NB4 (cell line): ENCODE measurements around the gene CSMD2.

Source experiments
- TF ChIP-seq, protein P1 (sequence below): IDR thresholded peaks from one replicate; pipeline ENCODE4 v1.5.1; 2012; ENCODE audit warnings: low read depth, low read length
- TF ChIP-seq, protein P2 (sequence below): IDR thresholded peaks from 2 replicates; pipeline ENCODE4 v1.6.1; 2011; ENCODE audit warnings: low read depth, low read length

DNA sequence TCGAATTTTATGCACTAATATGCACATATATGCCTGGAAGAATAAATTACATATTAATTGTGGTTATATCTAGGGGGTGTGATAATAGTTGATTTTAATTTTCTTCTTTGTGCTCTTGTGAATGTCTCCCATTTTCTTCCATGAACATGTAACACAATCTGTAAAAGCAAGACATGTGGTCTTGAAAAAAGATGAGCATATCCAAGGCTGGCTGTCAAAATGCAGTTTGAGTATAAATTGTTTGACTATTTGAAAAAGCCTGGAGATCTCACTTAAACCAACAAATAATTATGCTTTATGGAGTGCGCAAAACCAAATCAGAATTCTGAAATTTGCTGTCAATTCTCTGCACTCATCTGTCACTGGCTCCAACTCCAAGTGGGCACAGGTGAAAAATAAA, 157.3 kb downstream of the CSMD2 start:
- TF ChIP-seq, protein P1, sequence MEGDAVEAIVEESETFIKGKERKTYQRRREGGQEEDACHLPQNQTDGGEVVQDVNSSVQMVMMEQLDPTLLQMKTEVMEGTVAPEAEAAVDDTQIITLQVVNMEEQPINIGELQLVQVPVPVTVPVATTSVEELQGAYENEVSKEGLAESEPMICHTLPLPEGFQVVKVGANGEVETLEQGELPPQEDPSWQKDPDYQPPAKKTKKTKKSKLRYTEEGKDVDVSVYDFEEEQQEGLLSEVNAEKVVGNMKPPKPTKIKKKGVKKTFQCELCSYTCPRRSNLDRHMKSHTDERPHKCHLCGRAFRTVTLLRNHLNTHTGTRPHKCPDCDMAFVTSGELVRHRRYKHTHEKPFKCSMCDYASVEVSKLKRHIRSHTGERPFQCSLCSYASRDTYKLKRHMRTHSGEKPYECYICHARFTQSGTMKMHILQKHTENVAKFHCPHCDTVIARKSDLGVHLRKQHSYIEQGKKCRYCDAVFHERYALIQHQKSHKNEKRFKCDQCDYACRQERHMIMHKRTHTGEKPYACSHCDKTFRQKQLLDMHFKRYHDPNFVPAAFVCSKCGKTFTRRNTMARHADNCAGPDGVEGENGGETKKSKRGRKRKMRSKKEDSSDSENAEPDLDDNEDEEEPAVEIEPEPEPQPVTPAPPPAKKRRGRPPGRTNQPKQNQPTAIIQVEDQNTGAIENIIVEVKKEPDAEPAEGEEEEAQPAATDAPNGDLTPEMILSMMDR: no peak
- TF ChIP-seq, protein P2, sequence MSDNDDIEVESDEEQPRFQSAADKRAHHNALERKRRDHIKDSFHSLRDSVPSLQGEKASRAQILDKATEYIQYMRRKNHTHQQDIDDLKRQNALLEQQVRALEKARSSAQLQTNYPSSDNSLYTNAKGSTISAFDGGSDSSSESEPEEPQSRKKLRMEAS: no peak
